ENCODE data around the gene EXT2.

Gene EXT2

DNA sequence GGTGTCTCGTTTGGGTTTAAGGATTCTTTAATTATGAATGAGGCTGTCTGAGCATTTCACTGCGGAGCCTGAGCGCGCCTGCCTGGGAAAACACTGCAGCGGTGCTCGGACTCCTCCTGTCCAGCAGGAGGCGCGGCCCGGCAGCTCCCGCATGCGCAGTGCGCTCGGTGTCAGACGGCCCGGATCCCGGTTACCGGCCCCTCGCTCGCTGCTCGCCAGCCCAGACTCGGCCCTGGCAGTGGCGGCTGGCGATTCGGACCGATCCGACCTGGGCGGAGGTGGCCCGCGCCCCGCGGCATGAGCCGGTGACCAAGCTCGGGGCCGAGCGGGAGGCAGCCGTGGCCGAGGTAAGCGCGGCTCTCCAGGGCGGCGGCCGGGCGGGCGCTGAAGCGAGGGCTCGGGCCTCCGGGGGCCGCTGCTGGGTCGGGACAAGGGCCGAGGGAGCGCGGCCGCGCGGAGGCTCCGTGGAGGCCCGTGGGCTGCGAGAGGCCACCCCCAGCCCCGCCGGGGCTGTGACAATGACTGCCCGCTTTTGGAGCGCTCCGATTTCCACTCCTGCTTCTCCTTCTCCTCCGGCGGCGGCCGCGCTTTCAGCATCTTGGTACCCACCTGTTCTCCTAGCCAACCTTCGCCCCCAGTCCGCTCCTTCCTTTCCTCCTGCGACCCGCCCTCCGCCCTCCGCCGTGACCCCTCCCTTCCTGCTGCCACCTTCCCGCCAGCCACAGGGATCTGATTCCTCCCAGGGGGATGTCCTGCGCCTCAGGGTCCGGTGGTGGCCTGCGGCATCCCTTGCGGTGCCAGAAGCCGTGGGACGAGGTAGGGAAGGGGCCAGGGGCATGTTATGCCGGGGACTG lies at the start of gene EXT2:
TSS of gene EXT2 (plus strand) at position 173 of the 854 bp plus-strand sequence. CDS start 12,035 bp downstream, outside the sequence.
- peak; percentile 90 for DNase-seq (ENCODE audit: low spot score)
- Histone ChIP-seq H3K27ac (peak within 1 kb of the TSS; percentile 81 to 82), H3K4me3 (peak within 1 kb of the TSS; percentile 93)
- TF ChIP-seq, protein P1, sequence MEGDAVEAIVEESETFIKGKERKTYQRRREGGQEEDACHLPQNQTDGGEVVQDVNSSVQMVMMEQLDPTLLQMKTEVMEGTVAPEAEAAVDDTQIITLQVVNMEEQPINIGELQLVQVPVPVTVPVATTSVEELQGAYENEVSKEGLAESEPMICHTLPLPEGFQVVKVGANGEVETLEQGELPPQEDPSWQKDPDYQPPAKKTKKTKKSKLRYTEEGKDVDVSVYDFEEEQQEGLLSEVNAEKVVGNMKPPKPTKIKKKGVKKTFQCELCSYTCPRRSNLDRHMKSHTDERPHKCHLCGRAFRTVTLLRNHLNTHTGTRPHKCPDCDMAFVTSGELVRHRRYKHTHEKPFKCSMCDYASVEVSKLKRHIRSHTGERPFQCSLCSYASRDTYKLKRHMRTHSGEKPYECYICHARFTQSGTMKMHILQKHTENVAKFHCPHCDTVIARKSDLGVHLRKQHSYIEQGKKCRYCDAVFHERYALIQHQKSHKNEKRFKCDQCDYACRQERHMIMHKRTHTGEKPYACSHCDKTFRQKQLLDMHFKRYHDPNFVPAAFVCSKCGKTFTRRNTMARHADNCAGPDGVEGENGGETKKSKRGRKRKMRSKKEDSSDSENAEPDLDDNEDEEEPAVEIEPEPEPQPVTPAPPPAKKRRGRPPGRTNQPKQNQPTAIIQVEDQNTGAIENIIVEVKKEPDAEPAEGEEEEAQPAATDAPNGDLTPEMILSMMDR (IDR thresholded peaks at IDR 0.05): peak; percentile 91

DNA sequence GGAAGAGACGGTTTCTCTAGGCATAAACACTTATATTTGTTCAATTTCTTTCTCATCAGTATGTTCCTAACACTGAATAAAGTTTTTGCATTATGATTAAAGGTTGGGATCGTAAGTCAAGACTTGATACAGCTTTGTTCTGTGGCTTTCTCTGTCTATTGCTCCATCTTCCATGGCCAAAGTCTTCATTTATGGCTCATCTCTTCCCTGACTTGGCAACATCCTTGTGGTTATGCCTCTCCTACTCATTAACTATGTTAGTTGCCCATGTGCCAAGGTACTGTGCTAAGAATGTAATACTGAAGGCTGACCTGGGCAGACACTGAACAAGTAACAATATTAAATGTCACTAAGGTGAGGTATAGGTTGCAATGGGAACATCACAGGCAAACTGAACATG lies 49.3 kb upstream of the EXT2 start:
- Histone ChIP-seq H3K27ac (no peak overlapping the region), H3K4me3 (no peak overlapping the region)
- TF ChIP-seq, protein P1 (IDR thresholded peaks at IDR 0.05): no peak
- no peak for DNase-seq (ENCODE audit: low spot score)

DNA sequence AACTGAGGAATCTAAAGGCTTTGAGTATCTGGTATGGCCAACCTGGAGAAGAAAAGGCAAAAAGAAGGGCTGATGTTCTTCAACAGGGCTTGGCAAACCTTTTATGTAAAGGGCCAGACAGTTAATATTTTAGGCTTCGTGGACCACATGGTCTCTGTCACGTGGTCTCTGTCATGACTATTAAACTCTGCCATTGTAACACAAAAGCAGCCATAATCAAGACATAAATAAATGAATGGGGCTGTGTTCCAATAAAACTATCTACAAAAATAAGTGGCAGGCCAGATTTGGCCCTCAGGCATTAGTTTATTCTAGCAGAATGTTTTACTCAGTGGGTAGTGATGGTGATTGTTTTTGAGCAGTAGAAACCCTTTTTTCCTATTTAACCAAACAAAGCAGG lies 48.2 kb upstream of the EXT2 start:
- Histone ChIP-seq H3K27ac (no peak overlapping the region), H3K4me3 (no peak overlapping the region)
- DNase-seq (ENCODE audit: low spot score): no peak
- TF ChIP-seq, protein P1 (IDR thresholded peaks at IDR 0.05): no peak

DNA sequence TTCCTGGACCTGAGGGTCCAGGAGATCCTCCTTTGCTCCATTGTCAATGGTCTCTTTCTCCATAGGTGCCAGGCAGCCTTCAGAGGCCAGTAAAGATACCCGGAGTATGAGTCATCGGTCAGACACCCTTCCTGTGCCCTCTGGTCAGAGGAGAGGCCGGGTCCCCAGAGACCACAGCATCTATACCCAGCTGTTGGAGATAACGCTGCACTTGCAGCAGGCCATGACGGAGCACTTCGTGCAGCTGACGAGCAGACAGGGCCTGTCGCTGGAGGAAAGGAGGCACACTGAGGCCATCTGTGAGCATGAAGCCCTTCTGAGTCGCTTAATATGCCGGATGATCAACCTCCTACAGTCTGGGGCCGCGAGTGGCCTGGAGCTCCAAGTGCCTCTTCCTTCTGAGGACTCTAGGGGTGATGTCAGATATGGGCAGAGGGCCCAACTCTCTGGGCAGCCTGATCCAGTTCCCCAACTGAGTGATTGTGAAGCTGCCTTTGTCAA lies 47.5 kb upstream of the EXT2 start, which contains the start of gene ACCSL:
TSS of gene ACCSL (plus strand) at position 51 of the 501 bp plus-strand sequence. CDS start at position 107, 56 bp downstream.
- peak; percentile 43 for DNase-seq (ENCODE audit: low spot score)
- no peak within 1 kb of the TSS for H3K27ac ChIP-seq
- TF ChIP-seq, protein P1 (IDR thresholded peaks at IDR 0.05): no peak
- H3K4me3 ChIP-seq: no peak within 1 kb of the TSS

DNA sequence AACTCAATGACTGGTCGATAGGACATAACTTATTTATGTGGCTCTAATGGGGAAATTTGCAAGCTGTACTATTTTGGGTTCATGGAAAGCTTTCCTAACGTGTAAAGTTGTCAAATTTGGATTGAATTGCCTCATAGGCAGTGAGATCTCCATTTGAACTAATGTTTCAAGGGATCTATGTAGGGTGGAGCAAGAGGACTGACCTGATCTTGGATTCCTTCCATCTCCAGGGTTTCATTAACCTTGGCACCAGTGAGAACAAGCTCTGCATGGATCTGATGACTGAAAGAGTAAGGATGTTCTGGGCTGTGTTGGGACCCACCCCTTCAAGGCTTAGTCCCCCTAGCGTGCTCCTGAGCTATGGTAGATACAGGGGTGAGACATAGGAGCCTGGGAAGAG lies 45.6 kb upstream of the EXT2 start:
- Histone ChIP-seq H3K4me3 (no peak overlapping the region), H3K27ac (no peak overlapping the region)
- TF ChIP-seq, protein P1 (IDR thresholded peaks at IDR 0.05): no peak
- DNase-seq (ENCODE audit: low spot score): no peak

DNA sequence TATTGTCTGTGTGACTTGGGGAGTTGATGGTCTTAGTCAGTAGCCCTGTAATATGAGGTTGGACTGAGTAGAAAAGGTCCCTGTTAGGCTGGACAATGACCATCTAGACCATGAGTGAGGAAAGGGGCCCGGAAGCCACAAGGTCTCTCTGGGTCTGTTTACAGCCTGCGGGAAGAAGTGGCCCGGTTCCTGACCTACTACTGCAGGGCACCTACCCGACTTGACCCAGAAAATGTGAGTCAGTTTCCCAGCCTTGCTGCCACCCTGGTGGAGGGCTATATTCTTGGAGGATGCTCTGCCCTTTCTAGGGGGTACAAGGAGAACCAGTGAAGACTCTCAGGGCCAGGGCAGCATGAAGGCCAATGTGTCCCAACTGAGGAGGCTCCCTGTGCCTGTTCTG lies 44.3 kb upstream of the EXT2 start:
- peak; percentile 55 for DNase-seq (ENCODE audit: low spot score)
- TF ChIP-seq, protein P1 (IDR thresholded peaks at IDR 0.05): no peak
- no peak overlapping the region for H3K4me3 ChIP-seq
- H3K27ac ChIP-seq: no peak overlapping the region

DNA sequence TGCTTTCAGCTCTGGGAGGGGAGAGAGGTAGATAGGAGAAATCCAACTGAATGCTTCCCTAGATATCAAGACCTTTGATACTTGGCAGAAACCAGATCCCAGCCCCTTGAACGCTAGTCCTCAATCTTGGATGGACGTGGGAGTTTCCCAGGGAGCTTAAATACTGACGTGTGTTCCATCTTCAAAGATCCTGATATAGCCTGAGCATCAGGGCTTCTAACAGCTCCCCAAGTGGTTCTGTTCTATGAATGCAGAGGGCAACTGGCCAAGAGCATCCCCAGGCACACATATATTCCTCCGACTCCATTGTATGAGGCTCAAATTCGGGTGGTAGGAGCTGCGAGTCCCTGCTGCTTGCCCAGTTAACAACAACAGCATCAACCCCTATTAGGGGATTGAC lies 38.1 kb upstream of the EXT2 start:
- TF ChIP-seq, protein P1 (IDR thresholded peaks at IDR 0.05): no peak
- Histone ChIP-seq H3K4me3 (no peak overlapping the region), H3K27ac (no peak overlapping the region)
- DNase-seq (ENCODE audit: low spot score): peak; percentile 21

Data from coronary artery (tissue), 2 donors.